ENCODE results near the gene VEZT. TPM values are rescaled to one million over a fixed set of nuclear protein-coding genes. Genes with fewer than 3 reads are reported as not detected.

Gene VEZT
- total and polyA plus RNA-seq, 9 of the 15 experiments (the other 6 are each of a cell fraction or from before 2014, with no cell fraction given): 16.1 to 61.5 (median 32.6) TPM

DNA sequence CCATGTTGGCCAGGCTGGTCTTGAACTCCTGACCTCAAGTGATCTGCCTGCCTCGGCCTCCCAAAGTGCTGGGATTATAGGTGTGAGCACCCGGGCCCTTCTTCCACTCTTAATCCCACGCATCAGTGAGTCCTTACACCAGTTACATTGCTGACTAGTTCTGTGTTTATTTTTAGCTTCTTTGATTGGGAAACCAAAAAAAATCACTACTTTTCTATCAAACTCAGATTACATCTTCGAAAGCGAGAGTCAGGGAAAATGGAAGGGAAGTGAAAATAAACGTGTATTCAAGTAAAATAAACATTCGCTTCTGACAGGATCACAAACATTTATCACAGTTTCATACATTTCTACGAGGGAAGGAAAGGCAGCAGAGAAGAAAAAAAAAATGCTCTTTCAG, 32.5 kb upstream of the VEZT start:
- no peak overlapping the region for H3K9ac ChIP-seq (ENCODE audit: insufficient read depth in 1 of 2, low read depth in 2 of 2, low read length in 2 of 2)
- intact Hi-C loops (cut with micrococcal nuclease): no loop called here
- POLR2A ChIA-PET: no interaction called here
- WGBS (ENCODE audit: insufficient coverage, low coverage, missing lambda C conversion rate): 88% methylated on average over 8 of the region's 8 CpGs
- no peak overlapping the region for H3K4me2 ChIP-seq (ENCODE audit: insufficient read depth, low read length)
- ATAC-seq (no peak), DNase-seq (ENCODE audit: extremely low read depth in 1 of 4, low spot score in 3 of 4) (no peak), FAIRE-seq (no peak)
- H3K27me3 ChIP-seq (ENCODE audit: control insufficient read depth in 2 of 2, insufficient read depth in 2 of 2, low read length in 2 of 2): no peaks in the 10 kb centered on the region
- H3K79me2 ChIP-seq (ENCODE audit: control insufficient read depth, insufficient read depth, low read length): no peaks in the 10 kb centered on the region
- no peaks in the 10 kb centered on the region for H3K9me1 ChIP-seq (ENCODE audit: control insufficient read depth, insufficient read depth, low read length)
- CTCF ChIA-PET (ENCODE audit: low intra/inter-chr PET ratio): no interaction called here
- BruUV-seq (replicated peaks): no TSS peak
- no peak overlapping the region for H2AFZ ChIP-seq (ENCODE audit: low read depth, low read length)
- H3K9me3 ChIP-seq (replicated peaks; ENCODE audit: control insufficient read depth, insufficient read depth, low read depth, low read length): no peaks in the 10 kb centered on the region
- in situ Hi-C loops (cut with MboI): no loop called here
- H3K4me1 ChIP-seq (replicated peaks in 1 of 2; ENCODE audit: control insufficient read depth in 2 of 2, insufficient read depth in 2 of 2, low read length in 2 of 2): peaks cover 21 to 39% of the 10 kb centered on the region in 2 experiments
- H4K20me1 ChIP-seq (replicated peaks; ENCODE audit: control insufficient read depth, insufficient read depth, low read length): no peaks in the 10 kb centered on the region
- H3K36me3 ChIP-seq (ENCODE audit: control insufficient read depth, insufficient read depth, low read length): no peaks in the 10 kb centered on the region
- no peak overlapping the region for H3K27ac ChIP-seq (ENCODE audit: extremely low read depth, low read depth, low read length)
- H3K4me3 ChIP-seq: no peak overlapping the region
- TF ChIP-seq ZNF764 (CRISPR knock-in tag; IDR thresholded peaks at IDR 0.05; ENCODE audit: low read depth): no peak
- no peak for TF ChIP-seq ZNF121 (CRISPR knock-in tag; conservative IDR thresholded peaks at IDR 0.05)
- TF ChIP-seq MCM5 (IDR thresholded peaks at IDR 0.05; ENCODE audit: low read depth): no peak
- no peak for TF ChIP-seq SRSF9 (IDR thresholded peaks at IDR 0.05; ENCODE audit: borderline replicate concordance, low read depth, low read length)
- no peak for TF ChIP-seq KLF1 (tag; IDR thresholded peaks at IDR 0.05)
- TF ChIP-seq HMG20A (CRISPR knock-in tag; conservative IDR thresholded peaks at IDR 0.05): no peak
- TF ChIP-seq, protein P1, sequence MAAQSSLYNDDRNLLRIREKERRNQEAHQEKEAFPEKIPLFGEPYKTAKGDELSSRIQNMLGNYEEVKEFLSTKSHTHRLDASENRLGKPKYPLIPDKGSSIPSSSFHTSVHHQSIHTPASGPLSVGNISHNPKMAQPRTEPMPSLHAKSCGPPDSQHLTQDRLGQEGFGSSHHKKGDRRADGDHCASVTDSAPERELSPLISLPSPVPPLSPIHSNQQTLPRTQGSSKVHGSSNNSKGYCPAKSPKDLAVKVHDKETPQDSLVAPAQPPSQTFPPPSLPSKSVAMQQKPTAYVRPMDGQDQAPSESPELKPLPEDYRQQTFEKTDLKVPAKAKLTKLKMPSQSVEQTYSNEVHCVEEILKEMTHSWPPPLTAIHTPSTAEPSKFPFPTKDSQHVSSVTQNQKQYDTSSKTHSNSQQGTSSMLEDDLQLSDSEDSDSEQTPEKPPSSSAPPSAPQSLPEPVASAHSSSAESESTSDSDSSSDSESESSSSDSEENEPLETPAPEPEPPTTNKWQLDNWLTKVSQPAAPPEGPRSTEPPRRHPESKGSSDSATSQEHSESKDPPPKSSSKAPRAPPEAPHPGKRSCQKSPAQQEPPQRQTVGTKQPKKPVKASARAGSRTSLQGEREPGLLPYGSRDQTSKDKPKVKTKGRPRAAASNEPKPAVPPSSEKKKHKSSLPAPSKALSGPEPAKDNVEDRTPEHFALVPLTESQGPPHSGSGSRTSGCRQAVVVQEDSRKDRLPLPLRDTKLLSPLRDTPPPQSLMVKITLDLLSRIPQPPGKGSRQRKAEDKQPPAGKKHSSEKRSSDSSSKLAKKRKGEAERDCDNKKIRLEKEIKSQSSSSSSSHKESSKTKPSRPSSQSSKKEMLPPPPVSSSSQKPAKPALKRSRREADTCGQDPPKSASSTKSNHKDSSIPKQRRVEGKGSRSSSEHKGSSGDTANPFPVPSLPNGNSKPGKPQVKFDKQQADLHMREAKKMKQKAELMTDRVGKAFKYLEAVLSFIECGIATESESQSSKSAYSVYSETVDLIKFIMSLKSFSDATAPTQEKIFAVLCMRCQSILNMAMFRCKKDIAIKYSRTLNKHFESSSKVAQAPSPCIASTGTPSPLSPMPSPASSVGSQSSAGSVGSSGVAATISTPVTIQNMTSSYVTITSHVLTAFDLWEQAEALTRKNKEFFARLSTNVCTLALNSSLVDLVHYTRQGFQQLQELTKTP (IDR thresholded peaks at IDR 0.05; ENCODE audit: low read depth in 1 of 2, partially characterized antibody in 2 of 2): no peak
- no peak for TF ChIP-seq ZNF644 (tag; IDR thresholded peaks at IDR 0.05; ENCODE audit: low read depth)
- TF ChIP-seq ELF4 (CRISPR knock-in tag; IDR thresholded peaks at IDR 0.05): no peak
- TF ChIP-seq ZNF263 (CRISPR knock-in tag; IDR thresholded peaks at IDR 0.05; ENCODE audit: borderline replicate concordance): no peak
- TF ChIP-seq THRAP3 (IDR thresholded peaks at IDR 0.05; ENCODE audit: borderline replicate concordance): no peak
- TF ChIP-seq KHSRP (IDR thresholded peaks at IDR 0.05): no peak
- TF ChIP-seq, protein P2, sequence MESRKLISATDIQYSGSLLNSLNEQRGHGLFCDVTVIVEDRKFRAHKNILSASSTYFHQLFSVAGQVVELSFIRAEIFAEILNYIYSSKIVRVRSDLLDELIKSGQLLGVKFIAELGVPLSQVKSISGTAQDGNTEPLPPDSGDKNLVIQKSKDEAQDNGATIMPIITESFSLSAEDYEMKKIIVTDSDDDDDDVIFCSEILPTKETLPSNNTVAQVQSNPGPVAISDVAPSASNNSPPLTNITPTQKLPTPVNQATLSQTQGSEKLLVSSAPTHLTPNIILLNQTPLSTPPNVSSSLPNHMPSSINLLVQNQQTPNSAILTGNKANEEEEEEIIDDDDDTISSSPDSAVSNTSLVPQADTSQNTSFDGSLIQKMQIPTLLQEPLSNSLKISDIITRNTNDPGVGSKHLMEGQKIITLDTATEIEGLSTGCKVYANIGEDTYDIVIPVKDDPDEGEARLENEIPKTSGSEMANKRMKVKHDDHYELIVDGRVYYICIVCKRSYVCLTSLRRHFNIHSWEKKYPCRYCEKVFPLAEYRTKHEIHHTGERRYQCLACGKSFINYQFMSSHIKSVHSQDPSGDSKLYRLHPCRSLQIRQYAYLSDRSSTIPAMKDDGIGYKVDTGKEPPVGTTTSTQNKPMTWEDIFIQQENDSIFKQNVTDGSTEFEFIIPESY (CRISPR knock-in tag; IDR thresholded peaks at IDR 0.05): no peak
- TF ChIP-seq, protein P3, sequence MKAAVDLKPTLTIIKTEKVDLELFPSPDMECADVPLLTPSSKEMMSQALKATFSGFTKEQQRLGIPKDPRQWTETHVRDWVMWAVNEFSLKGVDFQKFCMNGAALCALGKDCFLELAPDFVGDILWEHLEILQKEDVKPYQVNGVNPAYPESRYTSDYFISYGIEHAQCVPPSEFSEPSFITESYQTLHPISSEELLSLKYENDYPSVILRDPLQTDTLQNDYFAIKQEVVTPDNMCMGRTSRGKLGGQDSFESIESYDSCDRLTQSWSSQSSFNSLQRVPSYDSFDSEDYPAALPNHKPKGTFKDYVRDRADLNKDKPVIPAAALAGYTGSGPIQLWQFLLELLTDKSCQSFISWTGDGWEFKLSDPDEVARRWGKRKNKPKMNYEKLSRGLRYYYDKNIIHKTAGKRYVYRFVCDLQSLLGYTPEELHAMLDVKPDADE (conservative IDR thresholded peaks at IDR 0.05; ENCODE audit: control insufficient read depth, low read depth, low read length): no peak
- no peak for TF ChIP-seq KDM4B (IDR thresholded peaks at IDR 0.05; ENCODE audit: borderline replicate concordance in 2 of 2, low read depth in 1 of 2)

All from K562 (cell line).